Measurements from ENCODE around the gene VIL1.

VIL1 gene

GRCh38 chr2:218399391-218400166 is 19.3 kb upstream of the VIL1 start, which contains the start of gene CTDSP1:
CTDSP1 (plus strand) TSS chr2:218399868; CDS start chr2:218400091, 223 bp downstream.
- peak; percentile 12 for TF ChIP-seq CTCF (IDR thresholded peaks at IDR 0.05; ENCODE audit: insufficient read depth, low read length, missing control alignments)
- peak within 1 kb of the TSS; percentile 78 for H3K4me3 ChIP-seq (ENCODE audit: low read depth, low read length)
- DNase-seq (ENCODE audit: low read depth, low spot score) = peak; percentile 61
- ChIA-PET POLR2A (no interaction called here), CTCF (interaction anchor here (0.6 to 1.3 kb wide), 6 partner anchors 60 to 249 kb away, joined by 3 to 4 read pairs (median 3); no protein-coding TSS in a partner anchor)

- no peak for TF ChIP-seq CTCF (IDR thresholded peaks at IDR 0.05; ENCODE audit: insufficient read depth, low read length, missing control alignments)
- peak overlapping the region; percentile 78 for H3K4me3 ChIP-seq (ENCODE audit: low read depth, low read length)
- CTCF ChIA-PET = interaction anchor here (0.6 to 1.3 kb wide), 6 partner anchors 59 to 248 kb away, joined by 3 to 4 read pairs (median 3); no protein-coding TSS in a partner anchor
- DNase-seq (ENCODE audit: low read depth, low spot score) = no peak
- POLR2A ChIA-PET = interaction anchor here (0.7 kb wide), 1 partner anchor 260 kb away, joined by 3 read pairs; no protein-coding TSS in a partner anchor
These were observed 18.6 kb upstream of the VIL1 start for GRCh38 chr2:218400167-218400929.

- no peak for DNase-seq (ENCODE audit: low read depth, low spot score)
- TF ChIP-seq CTCF (IDR thresholded peaks at IDR 0.05; ENCODE audit: insufficient read depth, low read length, missing control alignments) = no peak
- ChIA-PET POLR2A (no interaction called here), CTCF (interaction anchor here (0.8 to 1.5 kb wide), 8 partner anchors 9 to 451 kb away, joined by 3 to 6 read pairs (median 3); no protein-coding TSS in a partner anchor)
- peak overlapping the region; percentile 78 for H3K4me3 ChIP-seq (ENCODE audit: low read depth, low read length)
These were observed 17.7 kb upstream of the VIL1 start for GRCh38 chr2:218400930-218401881.

- TF ChIP-seq CTCF (IDR thresholded peaks at IDR 0.05; ENCODE audit: insufficient read depth, low read length, missing control alignments) = no peak
- peak overlapping the region; percentile 78 for H3K4me3 ChIP-seq (ENCODE audit: low read depth, low read length)
- no peak for DNase-seq (ENCODE audit: low read depth, low spot score)
- CTCF ChIA-PET = interaction anchor here (0.9 to 1.5 kb wide), 6 partner anchors 9 to 450 kb away, joined by 3 to 6 read pairs (median 4); no protein-coding TSS in a partner anchor
- POLR2A ChIA-PET = no interaction called here
These were observed 17.0 kb upstream of the VIL1 start for GRCh38 chr2:218401890-218402289.

GRCh38 chr2:218402491-218402901 is 16.4 kb upstream of the VIL1 start:
- POLR2A ChIA-PET = no interaction called here
- DNase-seq (ENCODE audit: low read depth, low spot score) = no peak
- no peak for TF ChIP-seq CTCF (IDR thresholded peaks at IDR 0.05; ENCODE audit: insufficient read depth, low read length, missing control alignments)
- no peak overlapping the region for H3K4me3 ChIP-seq (ENCODE audit: low read depth, low read length)
- CTCF ChIA-PET = interaction anchor here (1.4 kb wide), 1 partner anchor 102 kb away, joined by 4 read pairs; no protein-coding TSS in a partner anchor
